Spleen (tissue), 7 donors: ENCODE results near the gene H6PD.

Experiments
- POLR2A ChIP-seq, 3 donors: fragments of 450-650 bp; IDR thresholded peaks; one replicate each; pipeline ENCODE4 v1.5.1; 2017; ENCODE audit warnings: antibody characterized with exemption in 3 of 3, mild to moderate bottlenecking in 1 of 3
- POLR2AphosphoS5 ChIP-seq, 3 donors: sonication (generic); formaldehyde crosslinking; IDR thresholded peaks; one replicate each; pipeline ENCODE4 v1.5.1; 2017; ENCODE audit warnings: antibody characterized with exemption in 3 of 3
- TF ChIP-seq, protein P1 (sequence below), 11 experiments: fragments of 200-600 bp in 7 of 11; fragments of 450-650 bp in 4 of 11; sonication (generic) in 4 of 11; IDR thresholded peaks in 8 of 11; conservative IDR thresholded peaks in 3 of 11; 1 replicate in 7 of 11; 2 replicates in 4 of 11; pipeline versions ENCODE4 v1.4.0 to v1.8.0; 2016 to 2021; ENCODE audit warnings: antibody characterized with exemption in 11 of 11, inconsistent platforms in 4 of 11, mild to moderate bottlenecking in 1 of 11
- donor health status: DM: no; HTN: no; CAD: no; lungs with moderate emphysema.
- donor health status: DM: no; HTN: no; CAD: no.
- donor health status: DM: no; HTN: no; CAD: no.

DNA sequence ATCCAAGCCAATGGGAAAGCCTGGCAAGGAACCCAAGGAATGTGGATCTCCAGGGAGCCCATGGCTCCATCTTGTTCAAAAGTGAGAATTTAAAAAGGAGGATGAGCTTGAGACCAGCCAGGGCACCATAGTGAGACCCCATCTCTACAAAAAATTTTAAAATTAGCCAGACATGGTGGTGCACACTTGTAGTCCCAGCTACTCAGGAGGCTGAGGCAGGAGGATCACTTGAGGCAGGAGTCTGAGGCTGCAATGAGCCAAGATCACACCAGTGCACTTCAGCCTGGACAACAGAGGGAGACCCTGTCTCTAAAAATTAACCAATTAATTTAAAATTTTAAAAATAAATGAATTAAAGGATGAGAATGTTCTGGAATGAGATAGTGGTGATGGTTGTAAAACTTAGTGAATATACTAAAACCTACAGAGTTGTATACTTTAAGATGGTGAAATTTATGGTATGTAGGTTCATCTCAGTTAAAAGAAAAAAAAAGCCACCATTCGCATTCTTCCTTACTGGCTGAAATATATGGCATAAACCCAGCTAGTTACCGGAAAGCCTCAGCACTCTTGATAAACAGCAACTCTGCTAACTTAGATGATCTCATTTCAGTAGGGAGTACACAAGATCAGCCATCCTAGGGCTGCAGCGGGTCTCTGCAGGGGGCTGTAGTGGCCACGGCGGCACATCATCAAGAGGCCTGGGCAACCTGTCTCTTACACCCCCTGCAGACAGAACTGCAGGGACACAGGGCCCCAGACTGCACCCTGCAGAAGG is 48.3 kb upstream of the H6PD start:
- TF ChIP-seq POLR2A (IDR thresholded peaks at IDR 0.05), result no peak
- TF ChIP-seq, protein P1, sequence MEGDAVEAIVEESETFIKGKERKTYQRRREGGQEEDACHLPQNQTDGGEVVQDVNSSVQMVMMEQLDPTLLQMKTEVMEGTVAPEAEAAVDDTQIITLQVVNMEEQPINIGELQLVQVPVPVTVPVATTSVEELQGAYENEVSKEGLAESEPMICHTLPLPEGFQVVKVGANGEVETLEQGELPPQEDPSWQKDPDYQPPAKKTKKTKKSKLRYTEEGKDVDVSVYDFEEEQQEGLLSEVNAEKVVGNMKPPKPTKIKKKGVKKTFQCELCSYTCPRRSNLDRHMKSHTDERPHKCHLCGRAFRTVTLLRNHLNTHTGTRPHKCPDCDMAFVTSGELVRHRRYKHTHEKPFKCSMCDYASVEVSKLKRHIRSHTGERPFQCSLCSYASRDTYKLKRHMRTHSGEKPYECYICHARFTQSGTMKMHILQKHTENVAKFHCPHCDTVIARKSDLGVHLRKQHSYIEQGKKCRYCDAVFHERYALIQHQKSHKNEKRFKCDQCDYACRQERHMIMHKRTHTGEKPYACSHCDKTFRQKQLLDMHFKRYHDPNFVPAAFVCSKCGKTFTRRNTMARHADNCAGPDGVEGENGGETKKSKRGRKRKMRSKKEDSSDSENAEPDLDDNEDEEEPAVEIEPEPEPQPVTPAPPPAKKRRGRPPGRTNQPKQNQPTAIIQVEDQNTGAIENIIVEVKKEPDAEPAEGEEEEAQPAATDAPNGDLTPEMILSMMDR (IDR thresholded peaks at IDR 0.05 in 8 of 11, conservative IDR thresholded peaks at IDR 0.05 in 3 of 11), result no peak
- no peak for TF ChIP-seq POLR2AphosphoS5 (IDR thresholded peaks at IDR 0.05)
